GM23338 (cell line): Measurements from ENCODE around the gene LRCH4. TPM values are rescaled to one million over a fixed set of nuclear protein-coding genes. Genes with fewer than 3 reads are reported as not detected.

Experiments used
- ATAC-seq: fragments of 200-7000 bp; cut with Tn5 transposase; 3 replicates; pipeline ENCODE4 v1.9.1; 2020
- DNase-seq: peaks from one replicate; pipeline ENCODE4 v3.0.0-alpha.2; 2015; ENCODE audit warnings: low spot score
- H2AFZ ChIP-seq: fragments of 200-600 bp; sonication (generic); 2 replicates; pipeline ENCODE4 v1.8.0; 2016; ENCODE audit warnings: antibody characterized with exemption, mild to moderate bottlenecking, moderate library complexity
- H3F3A ChIP-seq: fragments of 200-600 bp; sonication (generic); replicated peaks from 2 replicates; pipeline ENCODE4 v1.8.0; 2017; ENCODE audit warnings: antibody characterized with exemption, mixed run types, low read depth
- H3K27ac ChIP-seq: fragments of 200-600 bp; sonication (generic); 2 replicates; pipeline ENCODE4 v1.6.1; 2016; ENCODE audit warnings: low read depth
- H3K27me3 ChIP-seq: fragments of 200-600 bp; sonication (generic); 2 replicates; pipeline ENCODE4 v1.8.0; 2016; ENCODE audit warnings: mild to moderate bottlenecking, mixed run types, moderate library complexity; ENCODE audit not compliant: insufficient read depth
- H3K36me3 ChIP-seq: fragments of 200-600 bp; sonication (generic); 2 replicates; pipeline ENCODE4 v1.8.0; 2016; ENCODE audit warnings: mild to moderate bottlenecking; ENCODE audit not compliant: insufficient read depth
- H3K4me1 ChIP-seq: fragments of 200-600 bp; sonication (generic); 2 replicates; pipeline ENCODE4 v1.8.0; 2016; ENCODE audit warnings: mild to moderate bottlenecking, moderate library complexity; ENCODE audit not compliant: insufficient read depth
- H3K4me2 ChIP-seq: fragments of 200-600 bp; sonication (generic); 2 replicates; pipeline ENCODE4 v1.7.1; 2017; ENCODE audit warnings: mixed run types
- H3K4me3 ChIP-seq: fragments of 200-600 bp; sonication (generic); 2 replicates; pipeline ENCODE4 v1.6.1; 2016; ENCODE audit warnings: mixed run types
- H3K79me2 ChIP-seq: fragments of 200-600 bp; sonication (generic); replicated peaks from 2 replicates; pipeline ENCODE4 v1.8.0; 2017; ENCODE audit warnings: mild to moderate bottlenecking; ENCODE audit not compliant: insufficient read depth
- H3K9me2 ChIP-seq: fragments of 200-600 bp; sonication (generic); 2 replicates; pipeline ENCODE4 v1.8.0; 2017; ENCODE audit not compliant: insufficient read depth
- H4K20me1 ChIP-seq: fragments of 200-600 bp; sonication (generic); replicated peaks from 2 replicates; pipeline ENCODE4 v1.8.0; 2017; ENCODE audit warnings: mild to moderate bottlenecking; ENCODE audit not compliant: insufficient read depth
- H3K27ac Mint-ChIP-seq: 2 replicates; pipeline ENCODE4 v1.8.0; 2020; ENCODE audit warnings: inconsistent platforms, mild to moderate bottlenecking, moderate library complexity, mixed read lengths
- H3K27me3 Mint-ChIP-seq: 3 replicates; pipeline ENCODE4 v1.8.0; 2022; ENCODE audit warnings: low read depth, mild to moderate bottlenecking, moderate library complexity, mixed read lengths, inconsistent platforms; ENCODE audit not compliant: insufficient read depth, poor library complexity
- H3K36me3 Mint-ChIP-seq: 3 replicates; pipeline ENCODE4 v1.8.0; 2021; ENCODE audit warnings: low read depth, mild to moderate bottlenecking, inconsistent platforms, moderate library complexity, mixed read lengths
- H3K4me1 Mint-ChIP-seq: 3 replicates; pipeline ENCODE4 v1.8.0; 2020; ENCODE audit warnings: mild to moderate bottlenecking, inconsistent platforms, mixed read lengths
- H3K4me3 Mint-ChIP-seq: 3 replicates; pipeline ENCODE4 v1.8.0; 2021; ENCODE audit warnings: moderate library complexity, mild to moderate bottlenecking, inconsistent platforms, mixed read lengths
- H3K9me3 Mint-ChIP-seq: 3 replicates; pipeline ENCODE4 v1.8.0; 2020; ENCODE audit warnings: moderate library complexity, mild to moderate bottlenecking, inconsistent platforms, mixed read lengths
- CREB1 ChIP-seq: fragments of 250-450 bp; sonication (Bioruptor Pico); IDR thresholded peaks from 2 replicates; pipeline ENCODE4 v1.5.0; 2020; ENCODE audit warnings: low read depth, mild to moderate bottlenecking, moderate library complexity
- ETS1 ChIP-seq: IDR thresholded peaks from 2 replicates; pipeline ENCODE4 v1.6.1; 2016; ENCODE audit warnings: antibody characterized with exemption
- EZH2 ChIP-seq: fragments of 200-600 bp; sonication (generic); IDR thresholded peaks from one replicate; pipeline ENCODE4 v1.8.0; 2017; ENCODE audit warnings: antibody characterized with exemption, mild to moderate bottlenecking, low read depth; ENCODE audit not compliant: unreplicated experiment
- EZH2phosphoT487 ChIP-seq: fragments of 200-600 bp; sonication (generic); IDR thresholded peaks from one replicate; pipeline ENCODE4 v1.8.1; 2018; ENCODE audit warnings: antibody characterized with exemption; ENCODE audit not compliant: unreplicated experiment
- JUNB ChIP-seq: IDR thresholded peaks from one replicate; pipeline ENCODE4 v1.6.1; 2016; ENCODE audit warnings: antibody characterized with exemption; ENCODE audit not compliant: unreplicated experiment
- NANOG ChIP-seq: IDR thresholded peaks from 2 replicates; pipeline ENCODE4 v1.6.1; 2016; ENCODE audit warnings: antibody characterized with exemption, borderline replicate concordance
- POLR2AphosphoS5 ChIP-seq: IDR thresholded peaks from 2 replicates; pipeline ENCODE4 v1.6.1; 2016; ENCODE audit warnings: antibody characterized with exemption, low read depth
- REST ChIP-seq: IDR thresholded peaks from one replicate; pipeline ENCODE4 v1.6.1; 2018; ENCODE audit warnings: antibody characterized with exemption; ENCODE audit not compliant: unreplicated experiment
- STAT1 ChIP-seq: IDR thresholded peaks from one replicate; pipeline ENCODE4 v1.6.1; 2016; ENCODE audit warnings: antibody characterized with exemption; ENCODE audit not compliant: unreplicated experiment
- ZNF114 ChIP-seq: fragments of 250-450 bp; sonication (Bioruptor Pico); IDR thresholded peaks from 2 replicates; pipeline ENCODE4 v1.5.0; 2020; ENCODE audit warnings: mild to moderate bottlenecking, moderate library complexity
- ZNF331 ChIP-seq: fragments of 250-450 bp; sonication (Bioruptor Pico); IDR thresholded peaks from 2 replicates; pipeline ENCODE4 v1.5.0; 2020; ENCODE audit warnings: low read depth, mild to moderate bottlenecking, moderate library complexity
- polyA plus RNA-seq: library from polyadenylated mRNA; unstranded; fragments of >200 nt; fragmentation: Nextera tagmentation; extraction: Ambion mirVana; gene quantifications from 2 replicates; pipeline ENCODE4 v1.2.1, GENCODE V29; 2016
- total RNA-seq: library from RNA; depleted of rRNA; stranded (reverse); fragments of >200 nt; shearing (Covaris generic); gene quantifications from 2 replicates; pipeline ENCODE4 v1.2.3, GENCODE V29; 2014
- TF ChIP-seq, protein P1 (sequence below), 2 experiments: fragments of 200-600 bp in 1 of 2; sonication (generic) in 1 of 2; conservative IDR thresholded peaks; 2 replicates each; pipeline versions ENCODE4 v1.5.1 to v1.6.1; 2016 to 2017; ENCODE audit warnings: antibody characterized with exemption in 2 of 2, low read depth in 2 of 2, mild to moderate bottlenecking in 2 of 2, moderate library complexity in 1 of 2
- TF ChIP-seq, protein P2 (sequence below): fragments of 250-450 bp; sonication (Bioruptor Pico); IDR thresholded peaks from 2 replicates; pipeline ENCODE4 v1.5.0; 2020; ENCODE audit warnings: mild to moderate bottlenecking, moderate library complexity

Gene LRCH4
- total and polyA plus RNA-seq, 2 experiments from 2014 or later, result 21.4 to 51.0 TPM

DNA sequence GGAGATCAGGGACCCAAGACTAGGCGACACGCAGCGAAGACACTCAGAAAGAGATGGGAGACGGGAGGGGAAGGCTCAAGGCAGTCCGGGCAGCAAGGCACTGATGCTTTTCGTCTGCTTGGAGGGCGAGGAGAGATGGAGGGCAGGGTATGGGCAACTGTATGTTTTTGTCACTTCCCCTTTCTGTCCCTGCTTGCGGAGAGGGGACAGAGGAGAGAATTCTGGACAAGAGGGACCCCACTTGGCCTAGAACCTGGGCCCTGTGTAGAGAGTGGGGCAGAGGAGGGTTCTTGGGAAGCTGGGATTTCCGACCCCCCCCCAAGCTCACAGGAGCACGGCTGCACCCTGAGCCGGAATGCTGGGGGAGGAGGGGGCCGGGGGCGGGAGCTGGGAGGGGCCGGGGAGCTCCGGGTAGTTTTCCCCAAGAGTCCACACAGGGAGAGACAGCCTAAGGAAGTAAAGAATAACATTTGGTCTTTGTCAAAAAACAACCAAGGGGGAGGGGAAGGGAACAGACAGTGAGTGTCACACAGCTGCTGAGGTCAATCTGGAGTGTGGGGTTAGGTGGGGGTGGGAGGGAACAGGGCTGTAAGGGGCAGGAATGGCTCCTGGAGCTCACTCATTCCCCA, 1.8 kb downstream of the LRCH4 start:
- H3K9me3 Mint-ChIP-seq, result no peaks in the 10 kb centered on the region
- Histone ChIP-seq H2AFZ (no peak overlapping the region), H3K27ac (peak overlapping the region; percentile 99; the same call in 1 of the 2 replicates), H3K9me2 (no peaks in the 10 kb centered on the region), H3K4me1 (peaks cover 21% of the 10 kb centered on the region), H3K27me3 (peaks cover 8% of the 10 kb centered on the region; the same call in 1 of the 2 replicates), H3F3A (peaks cover 20% of the 10 kb centered on the region), H3K4me3 (peak overlapping the region; percentile 98), H3K4me2 (peak overlapping the region; percentile 86), H4K20me1 (peaks cover 8% of the 10 kb centered on the region; the same call in 1 of the 2 replicates), H3K79me2 (peaks cover 21% of the 10 kb centered on the region), H3K36me3 (0 out of 2 replicates have a peak, but pooled peaks cover 4% of the 10 kb centered on the region)
- H3K4me1 Mint-ChIP-seq, result peaks cover 31% of the 10 kb centered on the region
- DNase-seq (no peak), ATAC-seq (no peak)
- H3K27me3 Mint-ChIP-seq, result peaks cover 27% of the 10 kb centered on the region
- H3K36me3 Mint-ChIP-seq, result no peaks in the 10 kb centered on the region; the same call in 1 of the 3 replicates
- H3K4me3 Mint-ChIP-seq, result peak overlapping the region; percentile 91
- H3K27ac Mint-ChIP-seq, result peak overlapping the region; percentile 97
- TF ChIP-seq, protein P1, sequence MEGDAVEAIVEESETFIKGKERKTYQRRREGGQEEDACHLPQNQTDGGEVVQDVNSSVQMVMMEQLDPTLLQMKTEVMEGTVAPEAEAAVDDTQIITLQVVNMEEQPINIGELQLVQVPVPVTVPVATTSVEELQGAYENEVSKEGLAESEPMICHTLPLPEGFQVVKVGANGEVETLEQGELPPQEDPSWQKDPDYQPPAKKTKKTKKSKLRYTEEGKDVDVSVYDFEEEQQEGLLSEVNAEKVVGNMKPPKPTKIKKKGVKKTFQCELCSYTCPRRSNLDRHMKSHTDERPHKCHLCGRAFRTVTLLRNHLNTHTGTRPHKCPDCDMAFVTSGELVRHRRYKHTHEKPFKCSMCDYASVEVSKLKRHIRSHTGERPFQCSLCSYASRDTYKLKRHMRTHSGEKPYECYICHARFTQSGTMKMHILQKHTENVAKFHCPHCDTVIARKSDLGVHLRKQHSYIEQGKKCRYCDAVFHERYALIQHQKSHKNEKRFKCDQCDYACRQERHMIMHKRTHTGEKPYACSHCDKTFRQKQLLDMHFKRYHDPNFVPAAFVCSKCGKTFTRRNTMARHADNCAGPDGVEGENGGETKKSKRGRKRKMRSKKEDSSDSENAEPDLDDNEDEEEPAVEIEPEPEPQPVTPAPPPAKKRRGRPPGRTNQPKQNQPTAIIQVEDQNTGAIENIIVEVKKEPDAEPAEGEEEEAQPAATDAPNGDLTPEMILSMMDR (conservative IDR thresholded peaks at IDR 0.05; ENCODE audit: low read depth in 2 of 2), result no peak
- TF ChIP-seq, protein P2, sequence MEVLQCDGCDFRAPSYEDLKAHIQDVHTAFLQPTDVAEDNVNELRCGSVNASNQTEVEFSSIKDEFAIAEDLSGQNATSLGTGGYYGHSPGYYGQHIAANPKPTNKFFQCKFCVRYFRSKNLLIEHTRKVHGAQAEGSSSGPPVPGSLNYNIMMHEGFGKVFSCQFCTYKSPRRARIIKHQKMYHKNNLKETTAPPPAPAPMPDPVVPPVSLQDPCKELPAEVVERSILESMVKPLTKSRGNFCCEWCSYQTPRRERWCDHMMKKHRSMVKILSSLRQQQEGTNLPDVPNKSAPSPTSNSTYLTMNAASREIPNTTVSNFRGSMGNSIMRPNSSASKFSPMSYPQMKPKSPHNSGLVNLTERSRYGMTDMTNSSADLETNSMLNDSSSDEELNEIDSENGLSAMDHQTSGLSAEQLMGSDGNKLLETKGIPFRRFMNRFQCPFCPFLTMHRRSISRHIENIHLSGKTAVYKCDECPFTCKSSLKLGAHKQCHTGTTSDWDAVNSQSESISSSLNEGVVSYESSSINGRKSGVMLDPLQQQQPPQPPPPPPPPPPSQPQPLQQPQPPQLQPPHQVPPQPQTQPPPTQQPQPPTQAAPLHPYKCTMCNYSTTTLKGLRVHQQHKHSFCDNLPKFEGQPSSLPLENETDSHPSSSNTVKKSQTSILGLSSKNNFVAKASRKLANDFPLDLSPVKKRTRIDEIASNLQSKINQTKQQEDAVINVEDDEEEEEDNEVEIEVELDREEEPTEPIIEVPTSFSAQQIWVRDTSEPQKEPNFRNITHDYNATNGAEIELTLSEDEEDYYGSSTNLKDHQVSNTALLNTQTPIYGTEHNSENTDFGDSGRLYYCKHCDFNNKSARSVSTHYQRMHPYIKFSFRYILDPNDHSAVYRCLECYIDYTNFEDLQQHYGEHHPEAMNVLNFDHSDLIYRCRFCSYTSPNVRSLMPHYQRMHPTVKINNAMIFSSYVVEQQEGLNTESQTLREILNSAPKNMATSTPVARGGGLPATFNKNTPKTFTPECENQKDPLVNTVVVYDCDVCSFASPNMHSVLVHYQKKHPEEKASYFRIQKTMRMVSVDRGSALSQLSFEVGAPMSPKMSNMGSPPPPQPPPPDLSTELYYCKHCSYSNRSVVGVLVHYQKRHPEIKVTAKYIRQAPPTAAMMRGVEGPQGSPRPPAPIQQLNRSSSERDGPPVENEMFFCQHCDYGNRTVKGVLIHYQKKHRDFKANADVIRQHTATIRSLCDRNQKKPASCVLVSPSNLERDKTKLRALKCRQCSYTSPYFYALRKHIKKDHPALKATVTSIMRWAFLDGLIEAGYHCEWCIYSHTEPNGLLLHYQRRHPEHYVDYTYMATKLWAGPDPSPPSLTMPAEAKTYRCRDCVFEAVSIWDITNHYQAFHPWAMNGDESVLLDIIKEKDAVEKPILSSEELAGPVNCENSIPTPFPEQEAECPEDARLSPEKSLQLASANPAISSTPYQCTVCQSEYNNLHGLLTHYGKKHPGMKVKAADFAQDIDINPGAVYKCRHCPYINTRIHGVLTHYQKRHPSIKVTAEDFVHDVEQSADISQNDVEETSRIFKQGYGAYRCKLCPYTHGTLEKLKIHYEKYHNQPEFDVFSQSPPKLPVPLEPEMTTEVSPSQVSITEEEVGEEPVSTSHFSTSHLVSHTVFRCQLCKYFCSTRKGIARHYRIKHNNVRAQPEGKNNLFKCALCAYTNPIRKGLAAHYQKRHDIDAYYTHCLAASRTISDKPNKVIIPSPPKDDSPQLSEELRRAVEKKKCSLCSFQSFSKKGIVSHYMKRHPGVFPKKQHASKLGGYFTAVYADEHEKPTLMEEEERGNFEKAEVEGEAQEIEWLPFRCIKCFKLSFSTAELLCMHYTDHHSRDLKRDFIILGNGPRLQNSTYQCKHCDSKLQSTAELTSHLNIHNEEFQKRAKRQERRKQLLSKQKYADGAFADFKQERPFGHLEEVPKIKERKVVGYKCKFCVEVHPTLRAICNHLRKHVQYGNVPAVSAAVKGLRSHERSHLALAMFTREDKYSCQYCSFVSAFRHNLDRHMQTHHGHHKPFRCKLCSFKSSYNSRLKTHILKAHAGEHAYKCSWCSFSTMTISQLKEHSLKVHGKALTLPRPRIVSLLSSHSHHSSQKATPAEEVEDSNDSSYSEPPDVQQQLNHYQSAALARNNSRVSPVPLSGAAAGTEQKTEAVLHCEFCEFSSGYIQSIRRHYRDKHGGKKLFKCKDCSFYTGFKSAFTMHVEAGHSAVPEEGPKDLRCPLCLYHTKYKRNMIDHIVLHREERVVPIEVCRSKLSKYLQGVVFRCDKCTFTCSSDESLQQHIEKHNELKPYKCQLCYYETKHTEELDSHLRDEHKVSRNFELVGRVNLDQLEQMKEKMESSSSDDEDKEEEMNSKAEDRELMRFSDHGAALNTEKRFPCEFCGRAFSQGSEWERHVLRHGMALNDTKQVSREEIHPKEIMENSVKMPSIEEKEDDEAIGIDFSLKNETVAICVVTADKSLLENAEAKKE (CRISPR knock-in tag), result no peak
- TF ChIP-seq REST (no peak), NANOG (no peak), ETS1 (no peak), EZH2 (no peak), CREB1 (no peak), ZNF331 (no peak), JUNB (no peak), POLR2AphosphoS5 (no peak), STAT1 (no peak), EZH2phosphoT487 (no peak), ZNF114 (CRISPR knock-in tag) (no peak)
